IPS-18a (cell line): Measurements from ENCODE around the gene UQCRC1.

ENCODE experiments used
- H3K27ac ChIP-seq: one replicate; pipeline ENCODE4 v1.5.1; 2013; ENCODE audit warnings: low read length
- H3K27me3 ChIP-seq: one replicate; pipeline ENCODE4 v1.6.1; 2013; ENCODE audit warnings: mild to moderate bottlenecking, low read length; ENCODE audit not compliant: control insufficient read depth, insufficient read depth
- H3K36me3 ChIP-seq: one replicate; pipeline ENCODE4 v1.6.1; 2013; ENCODE audit warnings: low read depth, low read length; ENCODE audit not compliant: control insufficient read depth
- H3K4me1 ChIP-seq: one replicate; pipeline ENCODE4 v1.6.1; 2013; ENCODE audit warnings: low read depth, low read length; ENCODE audit not compliant: control insufficient read depth
- H3K4me3 ChIP-seq: one replicate; pipeline ENCODE4 v1.5.1; 2013; ENCODE audit warnings: low read length
- H3K9ac ChIP-seq: one replicate; pipeline ENCODE4 v1.6.1; 2013; ENCODE audit warnings: mild to moderate bottlenecking, low read length, moderate library complexity
- H3K9me3 ChIP-seq: one replicate; pipeline ENCODE4 v1.6.1; 2013; ENCODE audit warnings: low read depth, low read length; ENCODE audit not compliant: control insufficient read depth

UQCRC1 gene

GRCh38 chr3:48584836-48585235 is 24.6 kb downstream of the UQCRC1 start:
- Histone ChIP-seq H3K27ac (no peak overlapping the region), H3K27me3 (no peaks in the 10 kb centered on the region), H3K36me3 (no peaks in the 10 kb centered on the region), H3K9me3 (no peaks in the 10 kb centered on the region), H3K4me3 (no peak overlapping the region), H3K4me1 (no peaks in the 10 kb centered on the region), H3K9ac (no peak overlapping the region)

GRCh38 chr3:48581621-48582481 is 27.6 kb downstream of the UQCRC1 start:
- H3K4me1 ChIP-seq = no peaks in the 10 kb centered on the region

GRCh38 chr3:48576647-48577046 is 32.8 kb downstream of the UQCRC1 start:
- no peaks in the 10 kb centered on the region for H3K27me3 ChIP-seq
- peaks cover 6% of the 10 kb centered on the region for H3K36me3 ChIP-seq

More at GRCh38 chr3:48581621-48582481, 27.6 kb downstream of the UQCRC1 start:
- H3K36me3 ChIP-seq = peaks cover 6% of the 10 kb centered on the region
- H3K9me3 ChIP-seq = no peaks in the 10 kb centered on the region
- no peak overlapping the region for H3K27ac ChIP-seq
- H3K4me3 ChIP-seq = no peak overlapping the region
- no peaks in the 10 kb centered on the region for H3K27me3 ChIP-seq
- no peak overlapping the region for H3K9ac ChIP-seq

GRCh38 chr3:48575366-48575765 is 34.1 kb downstream of the UQCRC1 start:
- H3K27ac ChIP-seq = no peak overlapping the region
- no peak overlapping the region for H3K9ac ChIP-seq
- H3K9me3 ChIP-seq = no peaks in the 10 kb centered on the region
- H3K36me3 ChIP-seq = peaks cover 6% of the 10 kb centered on the region
- no peaks in the 10 kb centered on the region for H3K4me1 ChIP-seq
- H3K4me3 ChIP-seq = no peak overlapping the region
- H3K27me3 ChIP-seq = no peaks in the 10 kb centered on the region

More at GRCh38 chr3:48576647-48577046, 32.8 kb downstream of the UQCRC1 start:
- H3K4me1 ChIP-seq = no peaks in the 10 kb centered on the region
- H3K9me3 ChIP-seq = no peaks in the 10 kb centered on the region
- no peak overlapping the region for H3K9ac ChIP-seq
- no peak overlapping the region for H3K27ac ChIP-seq
- no peak overlapping the region for H3K4me3 ChIP-seq

GRCh38 chr3:48573973-48574585 is 35.4 kb downstream of the UQCRC1 start:
- no peak overlapping the region for H3K4me3 ChIP-seq
- no peak overlapping the region for H3K9ac ChIP-seq
- no peaks in the 10 kb centered on the region for H3K9me3 ChIP-seq
- H3K4me1 ChIP-seq = no peaks in the 10 kb centered on the region
- peaks cover 6% of the 10 kb centered on the region for H3K36me3 ChIP-seq
- H3K27me3 ChIP-seq = no peaks in the 10 kb centered on the region
- H3K27ac ChIP-seq = no peak overlapping the region

- no peak overlapping the region for H3K9ac ChIP-seq
- peaks cover 4% of the 10 kb centered on the region for H3K36me3 ChIP-seq
- H3K9me3 ChIP-seq = no peaks in the 10 kb centered on the region
- H3K27me3 ChIP-seq = no peaks in the 10 kb centered on the region
- H3K27ac ChIP-seq = no peak overlapping the region
- H3K4me1 ChIP-seq = no peaks in the 10 kb centered on the region
- H3K4me3 ChIP-seq = no peak overlapping the region
Observed at GRCh38 chr3:48572517-48572916, 36.9 kb downstream of the UQCRC1 start.

GRCh38 chr3:48571938-48572337 is 37.5 kb downstream of the UQCRC1 start:
- no peak overlapping the region for H3K9ac ChIP-seq
- no peaks in the 10 kb centered on the region for H3K9me3 ChIP-seq
- no peaks in the 10 kb centered on the region for H3K27me3 ChIP-seq
- H3K4me3 ChIP-seq = no peak overlapping the region
- H3K27ac ChIP-seq = no peak overlapping the region
- H3K4me1 ChIP-seq = no peaks in the 10 kb centered on the region
- H3K36me3 ChIP-seq = no peaks in the 10 kb centered on the region

- H3K9ac ChIP-seq = no peak overlapping the region
- H3K27me3 ChIP-seq = no peaks in the 10 kb centered on the region
- H3K9me3 ChIP-seq = no peaks in the 10 kb centered on the region
- no peak overlapping the region for H3K4me3 ChIP-seq
- no peaks in the 10 kb centered on the region for H3K4me1 ChIP-seq
- H3K27ac ChIP-seq = no peak overlapping the region
- no peaks in the 10 kb centered on the region for H3K36me3 ChIP-seq
Observed at GRCh38 chr3:48569808-48570450, 39.5 kb downstream of the UQCRC1 start.

GRCh38 chr3:48569400-48569799 is 40.0 kb downstream of the UQCRC1 start:
- no peaks in the 10 kb centered on the region for H3K36me3 ChIP-seq
- H3K9ac ChIP-seq = no peak overlapping the region
- no peaks in the 10 kb centered on the region for H3K4me1 ChIP-seq
- no peak overlapping the region for H3K4me3 ChIP-seq
- H3K27me3 ChIP-seq = no peaks in the 10 kb centered on the region
- no peak overlapping the region for H3K27ac ChIP-seq
- no peaks in the 10 kb centered on the region for H3K9me3 ChIP-seq

- Histone ChIP-seq H3K9me3 (no peaks in the 10 kb centered on the region), H3K27ac (no peak overlapping the region), H3K4me3 (no peak overlapping the region), H3K4me1 (peaks cover 2% of the 10 kb centered on the region), H3K36me3 (no peaks in the 10 kb centered on the region), H3K27me3 (no peaks in the 10 kb centered on the region), H3K9ac (no peak overlapping the region)
Observed at GRCh38 chr3:48568476-48568875, 41.0 kb downstream of the UQCRC1 start.

- no peaks in the 10 kb centered on the region for H3K9me3 ChIP-seq
- H3K4me1 ChIP-seq = peaks cover 9% of the 10 kb centered on the region
- H3K27me3 ChIP-seq = no peaks in the 10 kb centered on the region
- H3K36me3 ChIP-seq = no peaks in the 10 kb centered on the region
- H3K4me3 ChIP-seq = no peak overlapping the region
- H3K27ac ChIP-seq = no peak overlapping the region
- H3K9ac ChIP-seq = no peak overlapping the region
Observed at GRCh38 chr3:48567500-48567899, 41.9 kb downstream of the UQCRC1 start.
